GM12872 (cell line): Measurements from ENCODE around the gene GNGT2.

Experiments
- CTCF ChIP-seq: IDR thresholded peaks from 3 replicates; pipeline ENCODE4 v1.5.1; 2011; ENCODE audit warnings: low read depth, mild to moderate bottlenecking, low read length, moderate library complexity; ENCODE audit not compliant: insufficient read depth

The GNGT2 gene

GRCh38 chr17:49229076-49229804 lies 18.9 kb upstream of the GNGT2 start:
- no peak for TF ChIP-seq CTCF

- TF ChIP-seq CTCF, result peak; percentile 93
These were observed 17.3 kb upstream of the GNGT2 start for GRCh38 chr17:49227436-49228261.

GRCh38 chr17:49226771-49227435 lies 16.5 kb upstream of the GNGT2 start:
- TF ChIP-seq CTCF, result no peak

- TF ChIP-seq CTCF, result no peak
These were observed 15.3 kb upstream of the GNGT2 start for GRCh38 chr17:49225554-49226236.

GRCh38 chr17:49224997-49225337 lies 14.6 kb upstream of the GNGT2 start:
- no peak for TF ChIP-seq CTCF

- TF ChIP-seq CTCF, result 0 out of 3 replicates have a peak, but pooled peaks have one; percentile 1
These were observed 14.0 kb upstream of the GNGT2 start for GRCh38 chr17:49224198-49224996.
